A549 (cell line): ENCODE data around the gene MEF2D. TPM values are rescaled to one million over a fixed set of nuclear protein-coding genes. Genes with fewer than 3 reads are reported as not detected.

ENCODE experiments used
- ATAC-seq, 2 experiments: fragments of 200-7000 bp in 1 of 2; fragments of >200 bp in 1 of 2; cut with Nextera tagmentation in 1 of 2; cut with Tn5 transposase in 1 of 2; 3 replicates each; pipeline versions ENCODE4 v1.8.0 to v1.9.1; 2018 to 2020; ENCODE audit warnings: mild to moderate bottlenecking in 1 of 2, moderate library complexity in 1 of 2
- CTCF ChIA-PET: fragments of 300-600 bp; sonication (Branson Sonifier 250); formaldehyde crosslinking; extraction: SDS; loops from one replicate; lab custom pipeline; 2021; ENCODE audit warnings: antibody characterized with exemption, inconsistent platforms; lab: Yijun Ruan, JAX
- POLR2A ChIA-PET: fragments of 350-600 bp; formaldehyde crosslinking; extraction: SDS; loops from one replicate; lab custom pipeline; 2021; ENCODE audit warnings: antibody characterized with exemption, inconsistent platforms; lab: Yijun Ruan, JAX
- DNase-seq, 2 experiments: peaks; one replicate each; pipeline versions ENCODE4 v3.0.0 to v3.0.0-alpha.2; 2011 to 2016; ENCODE audit warnings: low read depth in 1 of 2, low spot score in 1 of 2
- FAIRE-seq: peaks from 2 replicates; lab custom pipeline; 2011; peaks lifted over from hg19 to GRCh38; lab: Jason Lieb, UNC
- H3K27ac ChIP-seq, 2 experiments: fragments of >200 bp; sonication (Bioruptor Twin); formaldehyde crosslinking; 3 replicates each; pipeline ENCODE4 v1.5.1; 2016 to 2017
- H3K4me1 ChIP-seq: fragments of >200 bp; sonication (Bioruptor Twin); formaldehyde crosslinking; 3 replicates; pipeline ENCODE4 v1.6.1; 2016
- H3K4me2 ChIP-seq: fragments of >200 bp; sonication (Bioruptor Twin); formaldehyde crosslinking; 3 replicates; pipeline ENCODE4 v1.6.1; 2016
- H3K4me3 ChIP-seq: fragments of >200 bp; sonication (Bioruptor Twin); formaldehyde crosslinking; 3 replicates; pipeline ENCODE4 v1.5.1; 2016
- H3K9me3 ChIP-seq: fragments of >200 bp; sonication (Bioruptor Twin); formaldehyde crosslinking; 3 replicates; pipeline ENCODE4 v1.6.1; 2016
- BHLHE40 ChIP-seq: IDR thresholded peaks from 2 replicates; pipeline ENCODE4 v1.6.1; 2012; ENCODE audit warnings: low read depth, low read length, inconsistent platforms
- CBX8 ChIP-seq: fragments of 200-600 bp; sonication (generic); IDR thresholded peaks from 2 replicates; pipeline ENCODE4 v1.6.1; 2016
- CEBPB ChIP-seq, 2 experiments: fragments of >200 bp in 1 of 2; sonication (Bioruptor Twin) in 1 of 2; formaldehyde crosslinking in 1 of 2; IDR thresholded peaks; 2 replicates each; pipeline ENCODE4 v1.6.1; 2012 to 2016
- HEYL ChIP-seq: fragments of 250-450 bp; sonication (Bioruptor Pico); IDR thresholded peaks from 2 replicates; pipeline ENCODE4 v1.8.0; 2021; ENCODE audit warnings: mild to moderate bottlenecking, moderate library complexity
- JUN ChIP-seq, 2 experiments: fragments of >200 bp; sonication (Bioruptor Twin); formaldehyde crosslinking; IDR thresholded peaks; 2 replicates in 1 of 2; 3 replicates in 1 of 2; pipeline ENCODE4 v1.6.1; 2016 to 2017
- KDM1A ChIP-seq: fragments of 200-600 bp; sonication (generic); IDR thresholded peaks from 2 replicates; pipeline ENCODE4 v1.6.1; 2016; ENCODE audit warnings: low read depth, mild to moderate bottlenecking
- KDM5A ChIP-seq: fragments of 200-600 bp; sonication (generic); IDR thresholded peaks from 2 replicates; pipeline ENCODE4 v1.6.1; 2016; ENCODE audit warnings: antibody characterized with exemption, mild to moderate bottlenecking
- POLR2A ChIP-seq: IDR thresholded peaks from 2 replicates; pipeline ENCODE4 v1.6.1; 2012; ENCODE audit warnings: mild to moderate bottlenecking, low read length
- RAD21 ChIP-seq, 2 experiments: fragments of >200 bp in 1 of 2; sonication (Bioruptor Twin) in 1 of 2; formaldehyde crosslinking in 1 of 2; IDR thresholded peaks in 1 of 2; conservative IDR thresholded peaks in 1 of 2; 2 replicates in 1 of 2; 3 replicates in 1 of 2; pipeline ENCODE4 v1.6.1; 2012 to 2018; ENCODE audit warnings: inconsistent platforms in 1 of 2
- RFX5 ChIP-seq: fragments of 450-650 bp; IDR thresholded peaks from 2 replicates; pipeline ENCODE4 v1.7.1; 2014; ENCODE audit warnings: antibody characterized with exemption, mild to moderate bottlenecking, moderate library complexity
- RNF2 ChIP-seq: fragments of 200-600 bp; sonication (generic); IDR thresholded peaks from 2 replicates; pipeline ENCODE4 v1.6.1; 2016; ENCODE audit warnings: low read depth, mild to moderate bottlenecking, antibody characterized with exemption, moderate library complexity, borderline replicate concordance
- ZC3H11A ChIP-seq: fragments of 450-650 bp; IDR thresholded peaks from 2 replicates; pipeline ENCODE4 v1.6.1; 2014; ENCODE audit warnings: antibody characterized with exemption, mild to moderate bottlenecking
- ZFP36 ChIP-seq: fragments of 450-650 bp; IDR thresholded peaks from 2 replicates; pipeline ENCODE4 v1.6.1; 2014; ENCODE audit warnings: borderline replicate concordance; ENCODE audit not compliant: partially characterized antibody
- WGBS: methylation state at CpG from one replicate; pipeline ENCODE4 v1.1.6; 2017; ENCODE audit errors: missing lambda C conversion rate; 5-methylcytosine and 5-hydroxymethylcytosine counted together
- polyA plus RNA-seq, 4 experiments: library from polyadenylated mRNA; depleted of rRNA in 3 of 4; stranded (reverse); fragments of >200 nt; fragmentation: RNase III in 1 of 4; extraction: RNeasy Plus Mini Kit Qiagen cat#74134 plus additional on column Dnase treatment in 1 of 4; gene quantifications; 2 replicates in 3 of 4; 3 replicates in 1 of 4; pipeline ENCODE4 v1.2.3, GENCODE V29; 2011 to 2017
- TF ChIP-seq, protein P1 (sequence below): fragments of >200 bp; sonication (Bioruptor Twin); formaldehyde crosslinking; IDR thresholded peaks from 3 replicates; pipeline ENCODE4 v1.5.1; 2016
- TF ChIP-seq, protein P2 (sequence below): fragments of >200 bp; sonication (Bioruptor Twin); formaldehyde crosslinking; IDR thresholded peaks from 2 replicates; pipeline ENCODE4 v1.6.1; 2016
- TF ChIP-seq, protein P3 (sequence below): fragments of >200 bp; sonication (Bioruptor Twin); formaldehyde crosslinking; IDR thresholded peaks from 3 replicates; pipeline ENCODE4 v1.6.1; 2016
- TF ChIP-seq, protein P4 (sequence below): fragments of 250-450 bp; sonication (Bioruptor Pico); IDR thresholded peaks from 2 replicates; pipeline ENCODE4 v1.5.0; 2020; ENCODE audit warnings: low read depth, mild to moderate bottlenecking, moderate library complexity
- TF ChIP-seq, protein P5 (sequence below): IDR thresholded peaks from 2 replicates; pipeline ENCODE4 v1.6.1; 2012; ENCODE audit warnings: low read depth, borderline replicate concordance
- TF ChIP-seq, protein P6 (sequence below): fragments of 200-600 bp; sonication (generic); IDR thresholded peaks from 2 replicates; pipeline ENCODE4 v1.6.1; 2016; ENCODE audit warnings: antibody characterized with exemption, mild to moderate bottlenecking, moderate library complexity

Gene MEF2D
- polyA plus RNA-seq, 2 of the 4 experiments (the other 2 are of a cell fraction), result 16.8 to 23.4 TPM

DNA sequence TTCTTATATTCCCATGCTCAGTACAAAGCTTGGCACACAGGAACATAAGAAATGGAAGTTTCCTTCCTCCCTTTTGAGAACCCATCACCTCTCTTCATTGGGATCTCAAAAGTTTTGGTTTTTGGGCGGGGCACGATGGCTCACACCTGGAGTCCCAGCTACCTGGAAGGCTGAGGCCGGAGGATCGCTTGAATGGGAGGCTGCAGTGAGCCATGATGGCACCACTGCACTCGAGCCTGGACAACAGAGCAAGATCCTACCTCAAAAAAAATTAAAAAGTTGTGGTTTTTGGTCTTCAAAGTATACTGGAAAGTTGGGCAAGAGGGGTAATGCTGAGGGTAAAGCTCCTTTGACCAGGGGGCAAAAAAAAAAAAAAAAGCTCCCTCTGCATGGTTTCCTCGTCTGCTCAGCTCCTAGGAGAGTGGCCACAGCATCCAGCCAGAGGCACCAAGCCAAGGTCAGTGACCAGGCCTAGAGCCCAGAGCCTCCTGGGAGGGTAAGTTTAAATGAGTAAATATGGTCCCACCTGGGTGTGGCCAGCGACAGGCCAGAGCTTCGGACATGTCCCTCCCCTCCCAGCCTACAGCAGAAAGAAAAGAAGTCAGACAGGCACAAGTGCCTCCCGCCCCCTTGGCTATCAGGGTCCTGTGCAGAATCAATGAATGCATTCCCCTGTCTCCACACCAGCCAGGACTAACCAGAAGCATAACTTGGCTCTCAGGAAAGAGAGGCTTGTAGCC lies 5.0 kb downstream of the MEF2D start:
- 72% methylated on average over 9 of the region's 9 CpGs for WGBS
- POLR2A ChIA-PET, result no interaction called here
- no peak for FAIRE-seq
- CTCF ChIA-PET, result interaction anchor here (1.4 to 31.7 kb wide), 3 partner anchors 20 to 110 kb away, joined by 4 to 474 read pairs (median 6); no protein-coding TSS in a partner anchor
- Histone ChIP-seq H3K4me1 (peaks cover 79% of the 10 kb centered on the region), H3K9me3 (no peaks in the 10 kb centered on the region), H3K27ac (peak overlapping the region; percentile 31 to 100; a peak in 4 of 6 replicates), H3K4me2 (peak overlapping the region; percentile 96)
- no peak for TF ChIP-seq KDM1A
- no peak for TF ChIP-seq RFX5
- TF ChIP-seq, protein P1, sequence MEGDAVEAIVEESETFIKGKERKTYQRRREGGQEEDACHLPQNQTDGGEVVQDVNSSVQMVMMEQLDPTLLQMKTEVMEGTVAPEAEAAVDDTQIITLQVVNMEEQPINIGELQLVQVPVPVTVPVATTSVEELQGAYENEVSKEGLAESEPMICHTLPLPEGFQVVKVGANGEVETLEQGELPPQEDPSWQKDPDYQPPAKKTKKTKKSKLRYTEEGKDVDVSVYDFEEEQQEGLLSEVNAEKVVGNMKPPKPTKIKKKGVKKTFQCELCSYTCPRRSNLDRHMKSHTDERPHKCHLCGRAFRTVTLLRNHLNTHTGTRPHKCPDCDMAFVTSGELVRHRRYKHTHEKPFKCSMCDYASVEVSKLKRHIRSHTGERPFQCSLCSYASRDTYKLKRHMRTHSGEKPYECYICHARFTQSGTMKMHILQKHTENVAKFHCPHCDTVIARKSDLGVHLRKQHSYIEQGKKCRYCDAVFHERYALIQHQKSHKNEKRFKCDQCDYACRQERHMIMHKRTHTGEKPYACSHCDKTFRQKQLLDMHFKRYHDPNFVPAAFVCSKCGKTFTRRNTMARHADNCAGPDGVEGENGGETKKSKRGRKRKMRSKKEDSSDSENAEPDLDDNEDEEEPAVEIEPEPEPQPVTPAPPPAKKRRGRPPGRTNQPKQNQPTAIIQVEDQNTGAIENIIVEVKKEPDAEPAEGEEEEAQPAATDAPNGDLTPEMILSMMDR, result no peak
- TF ChIP-seq RNF2, result no peak
- TF ChIP-seq POLR2A, result no peak
- TF ChIP-seq, all 56 proteins: peak for 0
- H3K4me3 ChIP-seq, result no peak overlapping the region
- ATAC-seq, result no peak; a peak in 1 of 6 replicates
- DNase-seq, result no peak

DNA sequence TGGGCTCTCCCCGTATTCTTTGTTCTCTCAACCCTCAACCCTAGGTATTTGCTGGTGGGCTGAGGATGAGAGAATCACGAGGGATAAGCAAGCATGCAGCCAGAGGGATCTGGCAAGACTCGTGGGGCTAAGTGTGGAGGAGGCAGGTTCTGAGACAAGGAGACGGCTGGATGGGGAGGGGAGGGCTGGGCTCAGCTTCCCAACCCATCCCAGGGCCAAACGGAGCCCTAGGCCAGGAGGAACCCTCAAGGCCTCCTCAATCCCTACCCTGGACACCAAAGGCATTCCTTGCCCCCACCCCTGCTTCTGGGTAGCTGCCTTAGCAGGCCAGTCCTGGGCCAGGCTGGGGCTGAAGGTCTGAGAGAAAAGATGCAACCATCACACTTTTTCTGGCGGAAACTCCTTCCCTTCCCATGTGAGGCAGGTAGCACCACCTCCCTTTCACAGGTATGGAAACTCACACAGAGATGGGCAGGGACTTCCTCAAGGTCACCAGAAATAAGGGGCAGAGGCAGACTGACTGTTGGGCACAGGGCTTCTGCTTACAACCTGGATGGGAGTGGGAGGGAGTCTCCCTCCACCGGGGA lies 6.2 kb downstream of the MEF2D start:
- H3K4me1 ChIP-seq, result peaks cover 90% of the 10 kb centered on the region
- H3K4me2 ChIP-seq, result no peak overlapping the region
- DNase-seq, result no peak
- H3K4me3 ChIP-seq, result no peak overlapping the region
- ATAC-seq, result no peak
- WGBS, result 95% methylated on average over 7 of the region's 7 CpGs
- peak overlapping the region in 1 of 2 experiments; percentile 18; a peak in 1 of 6 replicates for H3K27ac ChIP-seq
- no peak for FAIRE-seq
- CTCF ChIA-PET, result interaction anchor here (1.4 to 31.7 kb wide), 3 partner anchors 19 to 109 kb away, joined by 4 to 474 read pairs (median 6); no protein-coding TSS in a partner anchor
- POLR2A ChIA-PET, result no interaction called here
- H3K9me3 ChIP-seq, result no peaks in the 10 kb centered on the region
- TF ChIP-seq KDM5A (no peak), CEBPB (IDR thresholded peaks at IDR 0.05) (no peak), ZFP36 (no peak), CBX8 (no peak), ZC3H11A (no peak), RNF2 (no peak), RAD21 (conservative IDR thresholded peaks at IDR 0.05 in 1 of 2, IDR thresholded peaks at IDR 0.05 in 1 of 2) (no peak), BHLHE40 (no peak), KDM1A (no peak), JUN (IDR thresholded peaks at IDR 0.05) (no peak), HEYL (CRISPR knock-in tag) (no peak)
- TF ChIP-seq, protein P2, sequence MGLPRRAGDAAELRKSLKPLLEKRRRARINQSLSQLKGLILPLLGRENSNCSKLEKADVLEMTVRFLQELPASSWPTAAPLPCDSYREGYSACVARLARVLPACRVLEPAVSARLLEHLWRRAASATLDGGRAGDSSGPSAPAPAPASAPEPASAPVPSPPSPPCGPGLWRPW, result no peak
- TF ChIP-seq, protein P3, sequence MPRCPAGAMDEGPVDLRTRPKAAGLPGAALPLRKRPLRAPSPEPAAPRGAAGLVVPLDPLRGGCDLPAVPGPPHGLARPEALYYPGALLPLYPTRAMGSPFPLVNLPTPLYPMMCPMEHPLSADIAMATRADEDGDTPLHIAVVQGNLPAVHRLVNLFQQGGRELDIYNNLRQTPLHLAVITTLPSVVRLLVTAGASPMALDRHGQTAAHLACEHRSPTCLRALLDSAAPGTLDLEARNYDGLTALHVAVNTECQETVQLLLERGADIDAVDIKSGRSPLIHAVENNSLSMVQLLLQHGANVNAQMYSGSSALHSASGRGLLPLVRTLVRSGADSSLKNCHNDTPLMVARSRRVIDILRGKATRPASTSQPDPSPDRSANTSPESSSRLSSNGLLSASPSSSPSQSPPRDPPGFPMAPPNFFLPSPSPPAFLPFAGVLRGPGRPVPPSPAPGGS, result no peak
- TF ChIP-seq, protein P4, sequence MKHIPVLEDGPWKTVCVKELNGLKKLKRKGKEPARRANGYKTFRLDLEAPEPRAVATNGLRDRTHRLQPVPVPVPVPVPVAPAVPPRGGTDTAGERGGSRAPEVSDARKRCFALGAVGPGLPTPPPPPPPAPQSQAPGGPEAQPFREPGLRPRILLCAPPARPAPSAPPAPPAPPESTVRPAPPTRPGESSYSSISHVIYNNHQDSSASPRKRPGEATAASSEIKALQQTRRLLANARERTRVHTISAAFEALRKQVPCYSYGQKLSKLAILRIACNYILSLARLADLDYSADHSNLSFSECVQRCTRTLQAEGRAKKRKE, result no peak
- TF ChIP-seq, protein P5, sequence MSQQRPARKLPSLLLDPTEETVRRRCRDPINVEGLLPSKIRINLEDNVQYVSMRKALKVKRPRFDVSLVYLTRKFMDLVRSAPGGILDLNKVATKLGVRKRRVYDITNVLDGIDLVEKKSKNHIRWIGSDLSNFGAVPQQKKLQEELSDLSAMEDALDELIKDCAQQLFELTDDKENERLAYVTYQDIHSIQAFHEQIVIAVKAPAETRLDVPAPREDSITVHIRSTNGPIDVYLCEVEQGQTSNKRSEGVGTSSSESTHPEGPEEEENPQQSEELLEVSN, result no peak
- TF ChIP-seq, protein P6, sequence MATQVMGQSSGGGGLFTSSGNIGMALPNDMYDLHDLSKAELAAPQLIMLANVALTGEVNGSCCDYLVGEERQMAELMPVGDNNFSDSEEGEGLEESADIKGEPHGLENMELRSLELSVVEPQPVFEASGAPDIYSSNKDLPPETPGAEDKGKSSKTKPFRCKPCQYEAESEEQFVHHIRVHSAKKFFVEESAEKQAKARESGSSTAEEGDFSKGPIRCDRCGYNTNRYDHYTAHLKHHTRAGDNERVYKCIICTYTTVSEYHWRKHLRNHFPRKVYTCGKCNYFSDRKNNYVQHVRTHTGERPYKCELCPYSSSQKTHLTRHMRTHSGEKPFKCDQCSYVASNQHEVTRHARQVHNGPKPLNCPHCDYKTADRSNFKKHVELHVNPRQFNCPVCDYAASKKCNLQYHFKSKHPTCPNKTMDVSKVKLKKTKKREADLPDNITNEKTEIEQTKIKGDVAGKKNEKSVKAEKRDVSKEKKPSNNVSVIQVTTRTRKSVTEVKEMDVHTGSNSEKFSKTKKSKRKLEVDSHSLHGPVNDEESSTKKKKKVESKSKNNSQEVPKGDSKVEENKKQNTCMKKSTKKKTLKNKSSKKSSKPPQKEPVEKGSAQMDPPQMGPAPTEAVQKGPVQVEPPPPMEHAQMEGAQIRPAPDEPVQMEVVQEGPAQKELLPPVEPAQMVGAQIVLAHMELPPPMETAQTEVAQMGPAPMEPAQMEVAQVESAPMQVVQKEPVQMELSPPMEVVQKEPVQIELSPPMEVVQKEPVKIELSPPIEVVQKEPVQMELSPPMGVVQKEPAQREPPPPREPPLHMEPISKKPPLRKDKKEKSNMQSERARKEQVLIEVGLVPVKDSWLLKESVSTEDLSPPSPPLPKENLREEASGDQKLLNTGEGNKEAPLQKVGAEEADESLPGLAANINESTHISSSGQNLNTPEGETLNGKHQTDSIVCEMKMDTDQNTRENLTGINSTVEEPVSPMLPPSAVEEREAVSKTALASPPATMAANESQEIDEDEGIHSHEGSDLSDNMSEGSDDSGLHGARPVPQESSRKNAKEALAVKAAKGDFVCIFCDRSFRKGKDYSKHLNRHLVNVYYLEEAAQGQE, result no peak
